Transverse colon (tissue), 4 donors: ENCODE measurements around the gene ATOH7. TPM values are rescaled to one million over a fixed set of nuclear protein-coding genes. Genes with fewer than 3 reads are reported as not detected.

Source experiments
- DNase-seq: peaks from one replicate; pipeline ENCODE4 v3.0.0-alpha.2; 2019
- H3K27ac ChIP-seq, 4 donors: fragments of 200-600 bp; sonication (generic); 2 replicates each; pipeline ENCODE4 v1.5.1; 2016 to 2018; ENCODE audit warnings: inconsistent platforms in 4 of 4
- H3K27me3 ChIP-seq: fragments of 200-600 bp; sonication (generic); 2 replicates; pipeline ENCODE4 v1.5.1; 2017; ENCODE audit warnings: inconsistent platforms
- H3K36me3 ChIP-seq, 4 donors: fragments of 200-600 bp; sonication (generic); 2 replicates each; pipeline ENCODE4 v1.5.1; 2017 to 2019; ENCODE audit warnings: inconsistent platforms in 4 of 4
- H3K4me1 ChIP-seq, 4 donors: fragments of 200-600 bp; sonication (generic); 2 replicates each; pipeline ENCODE4 v1.5.1; 2017 to 2020; ENCODE audit warnings: inconsistent platforms in 4 of 4
- H3K4me3 ChIP-seq, 4 donors: fragments of 200-600 bp; sonication (generic); 1 replicate in 1 of 4; 2 replicates in 3 of 4; pipeline versions ENCODE4 v1.5.1 to v1.6.1; 2017 to 2019; ENCODE audit warnings: inconsistent platforms in 4 of 4
- H3K9me3 ChIP-seq, 2 donors: fragments of 200-600 bp; sonication (generic); 2 replicates each; pipeline ENCODE4 v1.5.1; 2017 to 2019; ENCODE audit warnings: inconsistent platforms in 2 of 2
- EP300 ChIP-seq: sonication (generic); formaldehyde crosslinking; IDR thresholded peaks from one replicate; pipeline ENCODE4 v1.6.1; 2017; ENCODE audit warnings: antibody characterized with exemption, low read depth
- POLR2A ChIP-seq: fragments of 450-650 bp; IDR thresholded peaks from one replicate; pipeline ENCODE4 v1.6.1; 2016; ENCODE audit warnings: antibody characterized with exemption, mild to moderate bottlenecking, moderate library complexity
- POLR2AphosphoS5 ChIP-seq, 3 donors: sonication (generic); formaldehyde crosslinking; IDR thresholded peaks; one replicate each; pipeline ENCODE4 v1.6.1; 2016; ENCODE audit warnings: antibody characterized with exemption in 3 of 3
- WGBS, 2 donors: methylation state at CpG; one replicate each; pipeline ENCODE4 v1.1.5; 2018; ENCODE audit warnings: low coverage in 1 of 2; 5-methylcytosine and 5-hydroxymethylcytosine counted together
- in situ Hi-C, 4 donors: fragments of 200-750 bp; cut with MboI; loops; one replicate each; pipeline versions ENCODE4 v1.15.0 to v1.15.1; 2017; ENCODE audit warnings: low sequenced_read_pairs in 3 of 4, low pct_ligation_motif_present in 1 of 4, low pct_unique_long_range_greater_than_20kb in 1 of 4
- intact Hi-C: fragments of 100-400 bp; cut with DNase I; formaldehyde crosslinking; loops from one replicate; pipeline ENCODE4 v1.15.1; 2023; ENCODE audit warnings: low total_unique reads
- total RNA-seq, 4 donors: library from RNA; depleted of rRNA; stranded (reverse); fragments of >200 nt; gene quantifications; one replicate each; pipeline ENCODE4 v1.1.0, GENCODE V29; 2016
- TF ChIP-seq, protein P1 (sequence below), 5 experiments: fragments of 200-600 bp in 3 of 5; fragments of 450-650 bp in 2 of 5; sonication (generic) in 3 of 5; IDR thresholded peaks; 1 replicate in 2 of 5; 2 replicates in 3 of 5; pipeline ENCODE4 v1.5.1; 2016 to 2017; ENCODE audit warnings: antibody characterized with exemption in 5 of 5, inconsistent platforms in 3 of 5, mild to moderate bottlenecking in 2 of 5, moderate library complexity in 1 of 5

ATOH7 gene
- total RNA-seq, 4 donors from 2014 or later, result 0.27 to 0.79 TPM; not detected in 2

DNA sequence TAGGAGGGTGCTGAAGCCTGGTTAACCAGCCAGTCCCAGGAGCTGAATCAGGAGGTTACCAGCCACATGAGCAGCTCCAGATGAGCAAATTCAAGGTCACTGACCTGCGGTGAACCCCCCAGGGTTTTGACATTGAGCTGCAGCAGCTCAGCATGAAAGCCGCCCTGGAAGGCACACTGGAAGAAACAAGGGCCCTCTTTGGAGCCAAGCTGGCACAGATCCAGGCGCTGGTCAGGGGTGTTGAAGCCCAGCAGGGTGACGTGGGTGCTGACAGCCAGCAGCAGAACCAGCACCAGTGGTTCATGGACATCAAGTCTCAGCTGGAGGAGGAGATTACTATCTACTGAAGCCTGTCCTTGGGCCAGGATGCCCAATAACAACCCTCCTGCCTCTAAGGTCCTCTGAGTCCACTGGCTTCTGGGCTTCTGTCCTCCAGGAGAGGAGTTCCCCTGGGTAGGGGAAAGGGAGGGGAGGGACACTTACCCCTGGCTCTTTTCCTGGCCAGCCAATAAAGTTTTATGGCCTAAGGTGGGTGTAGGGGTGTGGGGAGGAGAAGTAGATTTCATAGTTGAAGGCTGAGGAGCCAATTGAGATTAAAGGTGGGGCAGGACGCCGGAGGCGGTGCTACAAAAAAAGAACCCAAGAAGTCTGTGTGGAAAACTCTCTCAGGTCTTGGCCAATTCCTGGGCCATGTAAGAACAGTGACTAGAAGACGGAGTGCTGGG is 29.4 kb upstream of the ATOH7 start:
- in situ Hi-C loops, result no loop called here
- H3K27me3 ChIP-seq, result no peaks in the 10 kb centered on the region
- TF ChIP-seq EP300 (no peak), POLR2AphosphoS5 (IDR thresholded peaks at IDR 0.05) (no peak), POLR2A (no peak)
- TF ChIP-seq, protein P1, sequence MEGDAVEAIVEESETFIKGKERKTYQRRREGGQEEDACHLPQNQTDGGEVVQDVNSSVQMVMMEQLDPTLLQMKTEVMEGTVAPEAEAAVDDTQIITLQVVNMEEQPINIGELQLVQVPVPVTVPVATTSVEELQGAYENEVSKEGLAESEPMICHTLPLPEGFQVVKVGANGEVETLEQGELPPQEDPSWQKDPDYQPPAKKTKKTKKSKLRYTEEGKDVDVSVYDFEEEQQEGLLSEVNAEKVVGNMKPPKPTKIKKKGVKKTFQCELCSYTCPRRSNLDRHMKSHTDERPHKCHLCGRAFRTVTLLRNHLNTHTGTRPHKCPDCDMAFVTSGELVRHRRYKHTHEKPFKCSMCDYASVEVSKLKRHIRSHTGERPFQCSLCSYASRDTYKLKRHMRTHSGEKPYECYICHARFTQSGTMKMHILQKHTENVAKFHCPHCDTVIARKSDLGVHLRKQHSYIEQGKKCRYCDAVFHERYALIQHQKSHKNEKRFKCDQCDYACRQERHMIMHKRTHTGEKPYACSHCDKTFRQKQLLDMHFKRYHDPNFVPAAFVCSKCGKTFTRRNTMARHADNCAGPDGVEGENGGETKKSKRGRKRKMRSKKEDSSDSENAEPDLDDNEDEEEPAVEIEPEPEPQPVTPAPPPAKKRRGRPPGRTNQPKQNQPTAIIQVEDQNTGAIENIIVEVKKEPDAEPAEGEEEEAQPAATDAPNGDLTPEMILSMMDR (IDR thresholded peaks at IDR 0.05), result no peak
- DNase-seq, result peak; percentile 9
- no peak overlapping the region for H3K4me3 ChIP-seq
- no peak overlapping the region for H3K27ac ChIP-seq
- H3K9me3 ChIP-seq, result peaks cover 0 to 3% of the 10 kb centered on the region in 2 donors
- 72 to 78% methylated on average over 6 to 7 of the region's 8 CpGs for WGBS, 2 donors
- intact Hi-C loops, result loop anchor here (5.0 kb wide), 1 partner anchor 816 kb away; no protein-coding TSS in a partner anchor
- H3K4me1 ChIP-seq, result peaks cover 0 to 6% (median 0%) of the 10 kb centered on the region in 4 donors
- H3K36me3 ChIP-seq, result no peaks in the 10 kb centered on the region

DNA sequence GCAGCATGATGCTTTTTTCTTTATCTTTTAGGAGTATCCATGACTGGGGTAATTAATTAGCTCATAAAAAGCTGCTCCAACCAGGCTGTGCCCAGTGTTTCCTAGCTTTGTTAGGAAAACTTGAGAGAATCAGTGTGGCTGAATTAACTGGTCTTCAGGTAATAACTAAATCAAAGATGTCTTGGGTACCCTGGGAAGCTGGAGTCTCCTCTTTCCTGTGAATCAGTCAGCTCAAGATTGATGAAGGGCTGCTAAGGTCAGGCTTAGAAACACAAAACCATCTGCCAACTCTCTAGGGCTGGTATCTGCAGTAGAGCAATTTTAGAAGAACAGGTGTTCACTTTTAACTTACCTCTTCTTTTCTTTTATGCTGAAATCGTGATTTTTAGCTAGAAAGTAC is 21.4 kb upstream of the ATOH7 start:
- Histone ChIP-seq H3K4me3 (no peak overlapping the region), H3K9me3 (no peaks in the 10 kb centered on the region), H3K4me1 (no peaks in the 10 kb centered on the region), H3K36me3 (no peaks in the 10 kb centered on the region), H3K27ac (no peak overlapping the region), H3K27me3 (no peaks in the 10 kb centered on the region)
- in situ Hi-C loops, result no loop called here
- TF ChIP-seq POLR2A, result no peak
- no peak for TF ChIP-seq POLR2AphosphoS5 (IDR thresholded peaks at IDR 0.05)
- TF ChIP-seq, protein P1 (IDR thresholded peaks at IDR 0.05), result no peak
- no peak for TF ChIP-seq EP300
- 40% methylated on average over 1 of the region's 1 CpG; no CpG with 5 or more reads in 1 of the 2 donors for WGBS, 2 donors
- DNase-seq, result no peak
- intact Hi-C loops, result no loop called here

DNA sequence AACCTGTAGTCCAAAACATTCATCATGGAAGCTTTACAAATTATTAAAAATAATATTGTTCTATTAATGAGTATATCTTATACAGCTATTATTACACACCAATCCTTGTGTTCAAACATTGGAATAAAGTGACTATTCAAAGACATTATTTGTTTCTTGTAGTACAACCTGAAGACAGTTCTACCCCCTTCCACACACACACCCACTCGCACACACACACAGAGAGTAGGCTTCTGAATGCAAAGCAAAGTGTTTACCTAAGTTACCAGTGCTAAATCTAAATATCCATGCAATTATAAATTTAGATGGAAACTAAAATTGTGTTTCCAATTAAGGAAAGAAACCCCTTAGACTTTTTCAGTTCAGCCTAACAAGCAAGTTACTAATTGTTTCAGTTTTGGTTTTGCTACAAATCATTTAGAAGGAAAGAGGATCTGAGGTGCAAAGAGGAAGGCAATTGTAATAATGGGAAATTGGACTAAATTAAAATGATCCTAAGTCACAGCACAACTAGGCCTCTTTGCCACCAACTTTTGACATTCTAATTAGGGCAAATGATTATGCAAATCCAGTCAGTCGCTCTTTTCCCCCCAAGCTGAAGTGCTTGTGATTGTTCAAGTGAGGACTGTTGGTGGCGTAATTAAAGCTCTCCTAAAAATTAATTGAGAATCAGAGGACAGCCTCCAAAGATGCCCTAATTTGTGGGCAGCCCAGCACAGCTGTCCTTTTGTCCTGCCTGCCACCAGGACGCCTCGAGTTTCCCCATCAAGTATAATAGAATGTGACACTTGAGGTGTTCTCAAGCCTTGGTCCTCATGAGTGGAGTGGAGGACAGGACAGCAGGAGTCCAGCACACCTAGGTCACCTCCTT is 19.9 kb upstream of the ATOH7 start:
- intact Hi-C loops, result no loop called here
- H3K4me1 ChIP-seq, result no peaks in the 10 kb centered on the region
- TF ChIP-seq POLR2A, result no peak
- TF ChIP-seq, protein P1 (IDR thresholded peaks at IDR 0.05), result no peak
- TF ChIP-seq POLR2AphosphoS5 (IDR thresholded peaks at IDR 0.05), result no peak
- no peak for TF ChIP-seq EP300
- no peak overlapping the region for H3K4me3 ChIP-seq
- no peaks in the 10 kb centered on the region for H3K36me3 ChIP-seq
- no peak for DNase-seq
- no peaks in the 10 kb centered on the region for H3K9me3 ChIP-seq
- 85 to 100% methylated on average over 1 to 5 of the region's 5 CpGs for WGBS, 2 donors
- H3K27ac ChIP-seq, result no peak overlapping the region
- in situ Hi-C loops, result no loop called here
- H3K27me3 ChIP-seq, result no peaks in the 10 kb centered on the region

DNA sequence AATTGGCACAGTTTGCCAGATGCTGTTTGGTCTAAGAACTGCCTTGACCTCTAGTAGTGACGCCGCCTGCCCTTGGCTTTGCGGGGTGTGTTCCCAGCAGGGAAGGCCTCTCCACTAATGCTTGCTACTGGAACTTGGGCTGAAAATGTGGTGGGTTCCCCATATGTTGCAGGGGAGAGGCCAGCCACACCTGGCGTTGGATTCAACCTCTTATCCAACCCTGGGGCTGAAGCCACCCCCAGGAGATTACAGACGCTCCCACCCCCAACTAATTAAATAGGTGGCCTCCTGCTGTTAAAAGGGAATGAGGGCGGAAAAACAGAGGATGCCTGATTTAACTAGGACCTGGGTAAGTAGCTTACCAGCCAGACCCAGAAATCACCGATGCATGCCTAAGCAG is 19.2 kb upstream of the ATOH7 start:
- Histone ChIP-seq H3K9me3 (no peaks in the 10 kb centered on the region), H3K4me1 (no peaks in the 10 kb centered on the region), H3K27me3 (no peaks in the 10 kb centered on the region), H3K27ac (no peak overlapping the region), H3K36me3 (no peaks in the 10 kb centered on the region), H3K4me3 (no peak overlapping the region)
- in situ Hi-C loops (no loop called here), intact Hi-C loops (no loop called here)
- WGBS, 2 donors, result 94% methylated on average over 6 of the region's 7 CpGs; no CpG with 5 or more reads in 1 of the 2 donors
- no peak for DNase-seq
- TF ChIP-seq POLR2A (no peak), POLR2AphosphoS5 (IDR thresholded peaks at IDR 0.05) (no peak), EP300 (no peak)
- TF ChIP-seq, protein P1 (IDR thresholded peaks at IDR 0.05), result no peak
